Measurements from ENCODE around the gene BICRA.

BICRA gene

GRCh38 chr19:47649588-47649987 lies 40.7 kb downstream of the BICRA start:
- TF ChIP-seq SPI1 (IDR thresholded peaks at IDR 0.05; ENCODE audit: borderline replicate concordance, low read depth) (no peak), GABPA (IDR thresholded peaks at IDR 0.05; ENCODE audit: low read depth) (no peak), CTCF (IDR thresholded peaks at IDR 0.05; ENCODE audit: insufficient read depth, low read length) (no peak), POLR2AphosphoS5 (IDR thresholded peaks at IDR 0.05; ENCODE audit: low read depth) (no peak), REST (IDR thresholded peaks at IDR 0.05; ENCODE audit: insufficient replicate concordance, low read depth) (no peak)
- Histone ChIP-seq H3K27me3 (ENCODE audit: insufficient read depth, poor library complexity, severe bottlenecking) (no peaks in the 10 kb centered on the region), H3K27ac (replicated peaks) (no peak overlapping the region), H3K4me3 (replicated peaks; ENCODE audit: insufficient read depth, low read length) (no peak overlapping the region)
- no peak for DNase-seq (ENCODE audit: low read depth in 1 of 2, low spot score in 1 of 2)

- DNase-seq (ENCODE audit: low read depth in 1 of 2, low spot score in 1 of 2) = no peak
- no peak for TF ChIP-seq GABPA (IDR thresholded peaks at IDR 0.05; ENCODE audit: low read depth)
Observed at GRCh38 chr19:47650700-47651099, 41.8 kb downstream of the BICRA start.

GRCh38 chr19:47651132-47651531 lies 42.2 kb downstream of the BICRA start:
- Histone ChIP-seq H3K27me3 (ENCODE audit: insufficient read depth, poor library complexity, severe bottlenecking) (no peaks in the 10 kb centered on the region), H3K27ac (replicated peaks) (no peak overlapping the region), H3K4me3 (replicated peaks; ENCODE audit: insufficient read depth, low read length) (no peak overlapping the region)
- DNase-seq (ENCODE audit: low read depth in 1 of 2, low spot score in 1 of 2) = no peak
- TF ChIP-seq POLR2AphosphoS5 (IDR thresholded peaks at IDR 0.05; ENCODE audit: low read depth) (no peak), CTCF (IDR thresholded peaks at IDR 0.05; ENCODE audit: insufficient read depth, low read length) (no peak), GABPA (IDR thresholded peaks at IDR 0.05; ENCODE audit: low read depth) (no peak), REST (IDR thresholded peaks at IDR 0.05; ENCODE audit: insufficient replicate concordance, low read depth) (no peak), SPI1 (IDR thresholded peaks at IDR 0.05; ENCODE audit: borderline replicate concordance, low read depth) (no peak)

More at GRCh38 chr19:47650700-47651099, 41.8 kb downstream of the BICRA start:
- Histone ChIP-seq H3K4me3 (replicated peaks; ENCODE audit: insufficient read depth, low read length) (no peak overlapping the region), H3K27me3 (ENCODE audit: insufficient read depth, poor library complexity, severe bottlenecking) (no peaks in the 10 kb centered on the region), H3K27ac (replicated peaks) (no peak overlapping the region)

DNA sequence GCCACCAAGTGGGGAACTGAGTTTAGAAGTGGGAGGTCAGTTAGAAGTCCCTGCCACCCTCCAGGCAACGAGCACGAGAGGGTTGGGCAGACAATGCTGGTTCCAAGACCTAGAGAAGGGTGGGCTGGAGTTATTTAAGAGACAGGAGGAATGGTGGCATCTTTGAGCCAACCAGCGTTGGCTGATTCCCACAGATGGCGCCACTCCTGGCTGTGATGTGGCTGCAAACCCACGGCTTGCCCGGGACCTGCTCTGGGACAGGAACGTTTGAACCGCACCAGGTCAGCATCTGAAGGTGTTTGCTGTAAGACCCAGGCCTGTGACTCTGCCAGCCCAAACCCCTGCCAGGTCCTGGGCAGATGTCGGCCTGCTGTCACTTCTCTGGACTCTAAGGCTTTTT lies 42.8 kb downstream of the BICRA start:
- no peak for DNase-seq (ENCODE audit: low read depth in 1 of 2, low spot score in 1 of 2)
- TF ChIP-seq GABPA (IDR thresholded peaks at IDR 0.05; ENCODE audit: low read depth) = no peak
- TF ChIP-seq SPI1 (IDR thresholded peaks at IDR 0.05; ENCODE audit: borderline replicate concordance, low read depth) = no peak
- no peak for TF ChIP-seq REST (IDR thresholded peaks at IDR 0.05; ENCODE audit: insufficient replicate concordance, low read depth)
- no peak for TF ChIP-seq POLR2AphosphoS5 (IDR thresholded peaks at IDR 0.05; ENCODE audit: low read depth)
- Histone ChIP-seq H3K27me3 (ENCODE audit: insufficient read depth, poor library complexity, severe bottlenecking) (no peaks in the 10 kb centered on the region), H3K27ac (replicated peaks) (no peak overlapping the region), H3K4me3 (replicated peaks; ENCODE audit: insufficient read depth, low read length) (no peak overlapping the region)

All from HL-60 (cell line).